ENCODE results near the gene HCN2. TPM values are rescaled to one million over a fixed set of nuclear protein-coding genes. Genes with fewer than 3 reads are reported as not detected.

Gene HCN2
- total and polyA plus RNA-seq, 8 donors: 0.06 to 0.50 (median 0.17) TPM

GRCh38 chr19:616062-616700 is 26.5 kb downstream of the HCN2 start:
- H3K27ac ChIP-seq: no peak overlapping the region
- H3K36me3 ChIP-seq: peaks cover 0 to 45% of the 10 kb centered on the region in 2 donors
- ATAC-seq (no peak), DNase-seq (no peak)
- H3K4me3 ChIP-seq: no peak overlapping the region
- H3K9me3 ChIP-seq: no peaks in the 10 kb centered on the region
- H3K4me1 ChIP-seq: peaks cover 0 to 8% of the 10 kb centered on the region in 2 donors
- no peak for TF ChIP-seq CTCF (IDR thresholded peaks at IDR 0.05)
- peaks cover 0 to 35% of the 10 kb centered on the region in 2 donors for H3K27me3 ChIP-seq
- intact Hi-C loops (cut with DNase I): no loop called here

- H3K4me3 ChIP-seq: no peak overlapping the region
- H3K4me1 ChIP-seq: peaks cover 0 to 4% of the 10 kb centered on the region in 2 donors
- intact Hi-C loops (cut with DNase I): no loop called here
- DNase-seq: no peak
- H3K27me3 ChIP-seq: peaks cover 0 to 32% of the 10 kb centered on the region in 2 donors
- H3K27ac ChIP-seq: no peak overlapping the region
- TF ChIP-seq CTCF (IDR thresholded peaks at IDR 0.05): no peak
- peaks cover 0 to 53% of the 10 kb centered on the region in 2 donors for H3K36me3 ChIP-seq
- no peaks in the 10 kb centered on the region for H3K9me3 ChIP-seq
- no peak for ATAC-seq
Observed at GRCh38 chr19:616747-617526, 27.3 kb downstream of the HCN2 start.

GRCh38 chr19:617551-618246 is 28.0 kb downstream of the HCN2 start:
- intact Hi-C loops (cut with DNase I): no loop called here
- H3K36me3 ChIP-seq: peaks cover 0 to 61% of the 10 kb centered on the region in 2 donors
- ATAC-seq (no peak), DNase-seq (no peak)
- no peak overlapping the region for H3K27ac ChIP-seq
- TF ChIP-seq CTCF (IDR thresholded peaks at IDR 0.05): no peak
- no peak overlapping the region for H3K4me3 ChIP-seq
- H3K4me1 ChIP-seq: peaks cover 0 to 4% of the 10 kb centered on the region in 2 donors
- no peaks in the 10 kb centered on the region for H3K9me3 ChIP-seq
- peaks cover 0 to 31% of the 10 kb centered on the region in 2 donors for H3K27me3 ChIP-seq

DNA sequence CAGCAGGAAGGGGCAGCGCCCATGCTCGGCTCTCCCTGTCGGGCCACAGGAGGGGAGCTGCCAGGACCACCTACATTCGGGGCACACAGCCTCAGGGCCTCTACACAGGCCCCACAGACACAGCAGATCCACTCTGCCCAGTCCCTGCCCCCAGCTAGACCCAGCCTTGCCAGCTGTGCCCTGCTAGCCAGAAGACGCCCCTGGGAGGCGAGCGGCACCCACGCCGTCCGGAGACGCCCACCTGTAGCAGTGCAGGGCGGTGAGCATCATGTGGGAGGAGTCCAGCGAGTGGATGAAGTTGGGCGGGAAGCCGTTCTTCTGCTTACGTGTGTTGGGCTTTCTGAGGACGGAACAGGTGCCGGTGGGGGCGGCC is 28.6 kb downstream of the HCN2 start:
- H3K9me3 ChIP-seq: no peaks in the 10 kb centered on the region
- no peak overlapping the region for H3K27ac ChIP-seq
- ATAC-seq: no peak
- peaks cover 0 to 66% of the 10 kb centered on the region in 2 donors for H3K36me3 ChIP-seq
- no peak for TF ChIP-seq CTCF (IDR thresholded peaks at IDR 0.05)
- H3K4me1 ChIP-seq: peaks cover 0 to 4% of the 10 kb centered on the region in 2 donors
- intact Hi-C loops (cut with DNase I): no loop called here
- DNase-seq: no peak
- H3K4me3 ChIP-seq: no peak overlapping the region
- H3K27me3 ChIP-seq: peaks cover 0 to 26% of the 10 kb centered on the region in 2 donors

Measured in left lung (tissue), 10 donors.